Breast epithelium (tissue), 3 donors: ENCODE measurements around the gene FEM1B.

Experiments
- CTCF ChIP-seq, 3 donors: fragments of 450-650 bp; IDR thresholded peaks; one replicate each; pipeline ENCODE4 v1.5.1; 2016 to 2017; ENCODE audit warnings: antibody characterized with exemption in 3 of 3, mild to moderate bottlenecking in 3 of 3, moderate library complexity in 3 of 3
- POLR2A ChIP-seq: fragments of 450-650 bp; IDR thresholded peaks from one replicate; pipeline ENCODE4 v1.6.1; 2016; ENCODE audit warnings: antibody characterized with exemption, mild to moderate bottlenecking, moderate library complexity
- POLR2AphosphoS5 ChIP-seq, 3 donors: sonication (generic); formaldehyde crosslinking; IDR thresholded peaks; one replicate each; pipeline ENCODE4 v1.6.1; 2017; ENCODE audit warnings: antibody characterized with exemption in 3 of 3

GRCh38 chr15:68289057-68289456 lies 11.5 kb downstream of the FEM1B start:
- TF ChIP-seq CTCF (IDR thresholded peaks at IDR 0.05) = no peak
- TF ChIP-seq POLR2A = no peak
- no peak for TF ChIP-seq POLR2AphosphoS5 (IDR thresholded peaks at IDR 0.05)
